ENCODE data around the gene PPP2R2C.

The PPP2R2C gene

GRCh38 chr4:6516281-6516680 lies 43.9 kb upstream of the PPP2R2C start:
- no peaks in the 10 kb centered on the region for H3K9me3 ChIP-seq (ENCODE audit: control insufficient read depth, insufficient read depth, low read depth, low read length)
- TF ChIP-seq ZFP37 (tag by site-specific recombination; IDR thresholded peaks at IDR 0.05) (no peak), ZBTB1 (tag by site-specific recombination; IDR thresholded peaks at IDR 0.05) (no peak), ZNF571 (tag by site-specific recombination; IDR thresholded peaks at IDR 0.05) (no peak), ZBTB8A (tag by site-specific recombination; IDR thresholded peaks at IDR 0.05) (no peak), MYNN (tag by site-specific recombination; IDR thresholded peaks at IDR 0.05; ENCODE audit: borderline replicate concordance) (no peak)
- ChIA-PET CTCF (no interaction called here), POLR2A (no interaction called here)
- no peaks in the 10 kb centered on the region for H3K4me1 ChIP-seq (ENCODE audit: control insufficient read depth, insufficient read depth, low read length)
- no peak overlapping the region for H3K4me3 ChIP-seq (ENCODE audit: low read depth, low read length)
- H3K36me3 ChIP-seq (ENCODE audit: control insufficient read depth in 2 of 2, insufficient read depth in 1 of 2, low read length in 2 of 2): no peaks in the 10 kb centered on the region
- no peak overlapping the region for H3K27ac ChIP-seq (ENCODE audit: extremely low read depth, low read depth, low read length)

DNA sequence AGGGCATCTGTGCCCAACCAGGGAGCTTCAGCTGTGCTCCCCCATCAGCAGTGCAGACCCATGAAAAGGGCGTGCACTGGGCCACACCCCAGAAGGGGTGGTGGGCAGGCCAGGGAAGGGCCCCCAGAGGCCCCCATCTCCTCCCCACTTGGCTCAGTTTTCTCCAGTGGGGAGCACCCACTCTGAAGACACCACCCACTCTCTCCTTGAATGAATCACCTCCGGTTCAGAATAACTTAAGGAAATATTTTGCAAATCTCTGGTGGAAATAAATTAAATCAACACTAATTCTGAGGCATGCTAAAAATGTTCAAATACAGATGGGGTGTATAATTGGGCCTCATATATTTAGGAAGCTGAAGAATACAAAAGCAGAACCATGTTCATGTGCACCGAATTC lies 41.3 kb upstream of the PPP2R2C start:
- CTCF ChIA-PET: no interaction called here
- POLR2A ChIA-PET: no interaction called here
- no peaks in the 10 kb centered on the region for H3K9me3 ChIP-seq (ENCODE audit: control insufficient read depth, insufficient read depth, low read depth, low read length)
- no peaks in the 10 kb centered on the region for H3K4me1 ChIP-seq (ENCODE audit: control insufficient read depth, insufficient read depth, low read length)
- TF ChIP-seq ZNF558 (tag by site-specific recombination; IDR thresholded peaks at IDR 0.05): no peak
- no peak for TF ChIP-seq ZNF521 (tag by site-specific recombination; IDR thresholded peaks at IDR 0.05)
- TF ChIP-seq ZNF350 (tag by site-specific recombination; IDR thresholded peaks at IDR 0.05): no peak
- no peak for TF ChIP-seq ZNF645 (tag by site-specific recombination; IDR thresholded peaks at IDR 0.05)
- no peak for TF ChIP-seq ZNF292 (tag by site-specific recombination; IDR thresholded peaks at IDR 0.05; ENCODE audit: borderline replicate concordance, low read depth)
- TF ChIP-seq ZNF311 (tag by site-specific recombination; IDR thresholded peaks at IDR 0.05; ENCODE audit: borderline replicate concordance): no peak
- no peak for TF ChIP-seq ZIC2 (tag by site-specific recombination; IDR thresholded peaks at IDR 0.05)
- TF ChIP-seq ZNF701 (tag by site-specific recombination; IDR thresholded peaks at IDR 0.05): no peak
- no peak for TF ChIP-seq ZNF175 (tag by site-specific recombination; IDR thresholded peaks at IDR 0.05)
- TF ChIP-seq SP7 (tag by site-specific recombination; IDR thresholded peaks at IDR 0.05): no peak
- no peak for TF ChIP-seq ZNF140 (tag by site-specific recombination; IDR thresholded peaks at IDR 0.05)
- TF ChIP-seq ZNF404 (tag by site-specific recombination; IDR thresholded peaks at IDR 0.05): no peak
- TF ChIP-seq ZFP3 (tag by site-specific recombination; IDR thresholded peaks at IDR 0.05; ENCODE audit: low read depth): no peak
- no peak for TF ChIP-seq OVOL3 (tag by site-specific recombination; IDR thresholded peaks at IDR 0.05)
- no peak for TF ChIP-seq ZNF239 (tag by site-specific recombination; IDR thresholded peaks at IDR 0.05)
- TF ChIP-seq, protein P1, sequence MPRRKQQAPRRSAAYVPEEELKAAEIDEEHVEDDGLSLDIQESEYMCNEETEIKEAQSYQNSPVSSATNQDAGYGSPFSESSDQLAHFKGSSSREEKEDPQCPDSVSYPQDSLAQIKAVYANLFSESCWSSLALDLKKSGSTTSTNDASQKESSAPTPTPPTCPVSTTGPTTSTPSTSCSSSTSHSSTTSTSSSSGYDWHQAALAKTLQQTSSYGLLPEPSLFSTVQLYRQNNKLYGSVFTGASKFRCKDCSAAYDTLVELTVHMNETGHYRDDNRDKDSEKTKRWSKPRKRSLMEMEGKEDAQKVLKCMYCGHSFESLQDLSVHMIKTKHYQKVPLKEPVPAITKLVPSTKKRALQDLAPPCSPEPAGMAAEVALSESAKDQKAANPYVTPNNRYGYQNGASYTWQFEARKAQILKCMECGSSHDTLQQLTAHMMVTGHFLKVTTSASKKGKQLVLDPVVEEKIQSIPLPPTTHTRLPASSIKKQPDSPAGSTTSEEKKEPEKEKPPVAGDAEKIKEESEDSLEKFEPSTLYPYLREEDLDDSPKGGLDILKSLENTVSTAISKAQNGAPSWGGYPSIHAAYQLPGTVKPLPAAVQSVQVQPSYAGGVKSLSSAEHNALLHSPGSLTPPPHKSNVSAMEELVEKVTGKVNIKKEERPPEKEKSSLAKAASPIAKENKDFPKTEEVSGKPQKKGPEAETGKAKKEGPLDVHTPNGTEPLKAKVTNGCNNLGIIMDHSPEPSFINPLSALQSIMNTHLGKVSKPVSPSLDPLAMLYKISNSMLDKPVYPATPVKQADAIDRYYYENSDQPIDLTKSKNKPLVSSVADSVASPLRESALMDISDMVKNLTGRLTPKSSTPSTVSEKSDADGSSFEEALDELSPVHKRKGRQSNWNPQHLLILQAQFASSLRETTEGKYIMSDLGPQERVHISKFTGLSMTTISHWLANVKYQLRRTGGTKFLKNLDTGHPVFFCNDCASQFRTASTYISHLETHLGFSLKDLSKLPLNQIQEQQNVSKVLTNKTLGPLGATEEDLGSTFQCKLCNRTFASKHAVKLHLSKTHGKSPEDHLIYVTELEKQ (tag by site-specific recombination; IDR thresholded peaks at IDR 0.05; ENCODE audit: borderline replicate concordance): no peak
- no peaks in the 10 kb centered on the region for H3K36me3 ChIP-seq (ENCODE audit: control insufficient read depth in 2 of 2, insufficient read depth in 1 of 2, low read length in 2 of 2)
- no peak overlapping the region for H3K27ac ChIP-seq (ENCODE audit: extremely low read depth, low read depth, low read length)
- H3K4me3 ChIP-seq (ENCODE audit: low read depth, low read length): no peak overlapping the region

DNA sequence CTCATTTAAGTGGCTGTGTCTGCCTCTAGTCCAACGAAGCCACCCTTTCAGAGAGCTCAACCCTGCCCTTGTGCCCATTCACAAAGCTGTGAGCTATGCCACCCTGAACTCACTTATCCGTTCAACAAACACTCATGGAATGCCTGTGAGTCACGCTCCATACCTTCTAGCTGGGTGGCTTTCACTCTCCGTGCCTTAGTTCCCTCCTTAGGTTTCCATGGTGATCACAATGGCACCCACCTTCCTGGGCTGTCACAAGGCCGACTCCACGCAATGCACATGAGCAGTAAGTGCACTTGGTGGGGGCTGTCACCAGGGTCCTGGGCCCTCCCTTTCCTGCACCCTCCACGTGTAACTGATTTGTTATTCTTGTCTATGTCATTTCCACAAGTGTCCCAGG lies 37.2 kb upstream of the PPP2R2C start:
- Histone ChIP-seq H3K4me3 (ENCODE audit: low read depth, low read length) (no peak overlapping the region), H3K36me3 (ENCODE audit: control insufficient read depth in 2 of 2, insufficient read depth in 1 of 2, low read length in 2 of 2) (no peaks in the 10 kb centered on the region), H3K27ac (ENCODE audit: extremely low read depth, low read depth, low read length) (no peak overlapping the region), H3K9me3 (ENCODE audit: control insufficient read depth, insufficient read depth, low read depth, low read length) (no peaks in the 10 kb centered on the region), H3K4me1 (ENCODE audit: control insufficient read depth, insufficient read depth, low read length) (no peaks in the 10 kb centered on the region)
- ChIA-PET POLR2A (no interaction called here), CTCF (no interaction called here)
- no peak for TF ChIP-seq ZNF544 (tag by site-specific recombination; IDR thresholded peaks at IDR 0.05)
- TF ChIP-seq ZNF155 (tag by site-specific recombination; IDR thresholded peaks at IDR 0.05): no peak
- TF ChIP-seq PRDM2 (tag by site-specific recombination; IDR thresholded peaks at IDR 0.05; ENCODE audit: borderline replicate concordance): no peak
